HepG2 (cell line): ENCODE results near the gene TFAP2E. TPM values are rescaled to one million over a fixed set of nuclear protein-coding genes. Genes with fewer than 3 reads are reported as not detected.

ENCODE experiments used
- ASH2L ChIP-seq: fragments of 300-600, 200-600 bp; sonication (generic); IDR thresholded peaks from 2 replicates; pipeline ENCODE4 v1.7.0; 2017; ENCODE audit warnings: low read depth, mild to moderate bottlenecking, moderate library complexity, mixed read lengths, low read length; ENCODE audit not compliant: insufficient read length
- BHLHE40 ChIP-seq: IDR thresholded peaks from 2 replicates; pipeline ENCODE4 v1.6.1; 2011; ENCODE audit warnings: low read length, improper control_type of control experiment
- CHD2 ChIP-seq: IDR thresholded peaks from 2 replicates; pipeline ENCODE4 v1.6.1; 2011; ENCODE audit warnings: low read depth, low read length, improper control_type of control experiment
- DR1 ChIP-seq: sonication (generic); formaldehyde crosslinking; IDR thresholded peaks from 2 replicates; pipeline ENCODE4 v1.8.0; 2021; ENCODE audit warnings: mild to moderate bottlenecking, missing genetic modification reagents, inconsistent platforms
- FOSL1 ChIP-seq: sonication (generic); formaldehyde crosslinking; IDR thresholded peaks from 2 replicates; pipeline ENCODE4 v1.9.0; 2021; ENCODE audit warnings: missing genetic modification reagents, borderline replicate concordance
- GABPB1 ChIP-seq: IDR thresholded peaks from 2 replicates; pipeline ENCODE4 v1.6.1; 2016; ENCODE audit warnings: mild to moderate bottlenecking, missing genetic modification reagents, moderate library complexity, missing compliant biosample characterization
- HNRNPK ChIP-seq: fragments of 200-400 bp; formaldehyde crosslinking; IDR thresholded peaks from 2 replicates; pipeline ENCODE4 v1.6.1; 2018; ENCODE audit warnings: low read length, low read depth, moderate library complexity, mild to moderate bottlenecking; ENCODE audit not compliant: poor library complexity, severe bottlenecking
- HOXA7 ChIP-seq: sonication (generic); formaldehyde crosslinking; IDR thresholded peaks from 2 replicates; pipeline ENCODE4 v1.8.1; 2022; ENCODE audit warnings: mild to moderate bottlenecking, missing genetic modification reagents, moderate library complexity
- HOXD1 ChIP-seq: sonication (generic); formaldehyde crosslinking; IDR thresholded peaks from 2 replicates; pipeline ENCODE4 v1.5.0; 2020; ENCODE audit warnings: missing genetic modification reagents
- NCOA5 ChIP-seq: sonication (generic); formaldehyde crosslinking; IDR thresholded peaks from 2 replicates; pipeline ENCODE4 v1.4.0; 2020; ENCODE audit warnings: missing genetic modification reagents
- NFE2L2 ChIP-seq: fragments of 150-350 bp; IDR thresholded peaks from 2 replicates; pipeline ENCODE4 v1.6.1; 2014; ENCODE audit warnings: low read length
- POLR2AphosphoS2 ChIP-seq: IDR thresholded peaks from 2 replicates; pipeline ENCODE4 v1.6.1; 2011; ENCODE audit warnings: low read depth, low read length, improper control_type of control experiment
- RFX5 ChIP-seq: IDR thresholded peaks from 2 replicates; pipeline ENCODE4 v1.6.1; 2011; ENCODE audit warnings: low read depth, low read length, improper control_type of control experiment
- SATB2 ChIP-seq: sonication (generic); formaldehyde crosslinking; IDR thresholded peaks from 2 replicates; pipeline ENCODE4 v1.5.0; 2020; ENCODE audit warnings: missing genetic modification reagents
- U2AF2 ChIP-seq: fragments of 200-400 bp; formaldehyde crosslinking; IDR thresholded peaks from 2 replicates; pipeline ENCODE4 v1.6.1; 2017; ENCODE audit warnings: low read depth, mild to moderate bottlenecking, low read length
- ZNF337 ChIP-seq: sonication (generic); formaldehyde crosslinking; IDR thresholded peaks from 2 replicates; pipeline ENCODE4 v1.5.1; 2020; ENCODE audit warnings: missing genetic modification reagents, low read depth, mild to moderate bottlenecking, borderline replicate concordance
- ZNF468 ChIP-seq: sonication (generic); formaldehyde crosslinking; IDR thresholded peaks from 2 replicates; pipeline ENCODE4 v1.8.0; 2022; ENCODE audit warnings: mild to moderate bottlenecking, moderate library complexity, missing genetic modification reagents
- ZNF746 ChIP-seq: sonication (generic); formaldehyde crosslinking; IDR thresholded peaks from 2 replicates; pipeline ENCODE4 v1.8.0; 2022; ENCODE audit warnings: mild to moderate bottlenecking, missing genetic modification reagents
- polyA plus RNA-seq, 8 experiments: library from polyadenylated mRNA; depleted of rRNA in 3 of 8; stranded (reverse) in 7 of 8; unstranded in 1 of 8; fragments of >200 nt; fragmentation: Illumina TruSeq in 4 of 8; extraction: Trizol in 4 of 8; gene quantifications; 2 replicates each; pipeline versions ENCODE4 v1.2.1 to v1.2.3, GENCODE V29; 2011 to 2016; ENCODE audit warnings: low read depth in 4 of 8, missing spikeins in 1 of 8, mixed read lengths in 1 of 8; ENCODE audit not compliant: insufficient read depth in 1 of 8
- total RNA-seq, 5 experiments: library from RNA; depleted of rRNA; stranded (reverse); fragments of >200 nt; fragmentation: Illumina TruSeq; extraction: Trizol; gene quantifications; 2 replicates each; pipeline ENCODE4 v1.2.3, GENCODE V29; 2016; ENCODE audit warnings: low read depth in 1 of 5
- TF ChIP-seq, protein P1 (sequence below): sonication (generic); formaldehyde crosslinking; IDR thresholded peaks from 2 replicates; pipeline ENCODE4 v1.8.0; 2022; ENCODE audit warnings: mild to moderate bottlenecking, missing genetic modification reagents
- TF ChIP-seq, protein P2 (sequence below): sonication (generic); formaldehyde crosslinking; IDR thresholded peaks from 2 replicates; pipeline ENCODE4 v1.5.1; 2020; ENCODE audit warnings: mild to moderate bottlenecking, missing genetic modification reagents, moderate library complexity
- TF ChIP-seq, protein P3 (sequence below): sonication (generic); formaldehyde crosslinking; IDR thresholded peaks from 2 replicates; pipeline ENCODE4 v1.8.0; 2022; ENCODE audit warnings: missing genetic modification reagents, low read depth, mild to moderate bottlenecking, borderline replicate concordance
- TF ChIP-seq, protein P4 (sequence below): sonication (generic); formaldehyde crosslinking; IDR thresholded peaks from 2 replicates; pipeline ENCODE4 v1.4.0; 2020; ENCODE audit warnings: missing genetic modification reagents

The TFAP2E gene
- total and polyA plus RNA-seq, 2 of the 13 experiments (the other 11 are each of a cell fraction or from before 2014, with no cell fraction given), result 0.31 to 0.41 TPM

DNA sequence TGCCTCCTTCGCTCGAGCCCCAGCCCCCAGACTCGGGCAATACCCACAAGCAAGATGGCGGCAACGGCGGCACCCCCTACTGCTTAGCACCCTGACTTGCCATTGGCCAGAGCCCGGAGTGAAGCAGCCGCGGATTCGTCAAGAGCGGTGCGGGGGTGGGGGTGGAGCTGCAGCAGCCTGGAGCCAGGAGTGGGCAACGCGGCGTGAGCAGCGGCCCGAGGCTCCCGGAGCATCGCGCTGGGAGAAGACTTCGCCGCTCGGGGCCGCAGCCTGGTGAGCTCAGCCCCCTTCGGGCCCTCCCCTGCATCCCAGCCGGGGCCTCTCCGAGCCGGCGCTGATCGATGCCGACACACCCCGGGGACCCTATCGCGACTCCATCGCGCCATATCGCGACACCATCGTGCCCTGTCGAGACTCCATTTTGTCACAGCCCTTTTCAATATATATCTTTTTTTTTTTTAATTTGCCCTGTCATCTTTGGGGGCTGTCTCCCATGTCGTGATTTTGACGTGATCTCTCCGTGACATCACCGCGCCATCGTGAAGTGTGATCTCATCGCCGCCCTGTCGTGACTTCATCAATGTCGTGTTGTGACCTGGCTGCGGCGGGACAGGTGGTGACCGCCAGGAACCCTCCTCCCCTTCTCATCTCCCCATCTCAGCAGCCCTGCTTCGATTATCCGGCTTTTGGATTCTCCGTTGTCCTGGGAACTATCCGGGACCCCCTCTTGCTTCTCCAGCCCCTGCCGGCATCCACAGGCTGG lies 15.3 kb upstream of the TFAP2E start, which contains the start of gene NCDN (continued):
- TF ChIP-seq, protein P1, sequence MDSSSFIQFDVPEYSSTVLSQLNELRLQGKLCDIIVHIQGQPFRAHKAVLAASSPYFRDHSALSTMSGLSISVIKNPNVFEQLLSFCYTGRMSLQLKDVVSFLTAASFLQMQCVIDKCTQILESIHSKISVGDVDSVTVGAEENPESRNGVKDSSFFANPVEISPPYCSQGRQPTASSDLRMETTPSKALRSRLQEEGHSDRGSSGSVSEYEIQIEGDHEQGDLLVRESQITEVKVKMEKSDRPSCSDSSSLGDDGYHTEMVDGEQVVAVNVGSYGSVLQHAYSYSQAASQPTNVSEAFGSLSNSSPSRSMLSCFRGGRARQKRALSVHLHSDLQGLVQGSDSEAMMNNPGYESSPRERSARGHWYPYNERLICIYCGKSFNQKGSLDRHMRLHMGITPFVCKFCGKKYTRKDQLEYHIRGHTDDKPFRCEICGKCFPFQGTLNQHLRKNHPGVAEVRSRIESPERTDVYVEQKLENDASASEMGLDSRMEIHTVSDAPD, result no peak
- TF ChIP-seq GABPB1 (CRISPR knock-in tag), result peak; percentile 94
- TF ChIP-seq, protein P2, sequence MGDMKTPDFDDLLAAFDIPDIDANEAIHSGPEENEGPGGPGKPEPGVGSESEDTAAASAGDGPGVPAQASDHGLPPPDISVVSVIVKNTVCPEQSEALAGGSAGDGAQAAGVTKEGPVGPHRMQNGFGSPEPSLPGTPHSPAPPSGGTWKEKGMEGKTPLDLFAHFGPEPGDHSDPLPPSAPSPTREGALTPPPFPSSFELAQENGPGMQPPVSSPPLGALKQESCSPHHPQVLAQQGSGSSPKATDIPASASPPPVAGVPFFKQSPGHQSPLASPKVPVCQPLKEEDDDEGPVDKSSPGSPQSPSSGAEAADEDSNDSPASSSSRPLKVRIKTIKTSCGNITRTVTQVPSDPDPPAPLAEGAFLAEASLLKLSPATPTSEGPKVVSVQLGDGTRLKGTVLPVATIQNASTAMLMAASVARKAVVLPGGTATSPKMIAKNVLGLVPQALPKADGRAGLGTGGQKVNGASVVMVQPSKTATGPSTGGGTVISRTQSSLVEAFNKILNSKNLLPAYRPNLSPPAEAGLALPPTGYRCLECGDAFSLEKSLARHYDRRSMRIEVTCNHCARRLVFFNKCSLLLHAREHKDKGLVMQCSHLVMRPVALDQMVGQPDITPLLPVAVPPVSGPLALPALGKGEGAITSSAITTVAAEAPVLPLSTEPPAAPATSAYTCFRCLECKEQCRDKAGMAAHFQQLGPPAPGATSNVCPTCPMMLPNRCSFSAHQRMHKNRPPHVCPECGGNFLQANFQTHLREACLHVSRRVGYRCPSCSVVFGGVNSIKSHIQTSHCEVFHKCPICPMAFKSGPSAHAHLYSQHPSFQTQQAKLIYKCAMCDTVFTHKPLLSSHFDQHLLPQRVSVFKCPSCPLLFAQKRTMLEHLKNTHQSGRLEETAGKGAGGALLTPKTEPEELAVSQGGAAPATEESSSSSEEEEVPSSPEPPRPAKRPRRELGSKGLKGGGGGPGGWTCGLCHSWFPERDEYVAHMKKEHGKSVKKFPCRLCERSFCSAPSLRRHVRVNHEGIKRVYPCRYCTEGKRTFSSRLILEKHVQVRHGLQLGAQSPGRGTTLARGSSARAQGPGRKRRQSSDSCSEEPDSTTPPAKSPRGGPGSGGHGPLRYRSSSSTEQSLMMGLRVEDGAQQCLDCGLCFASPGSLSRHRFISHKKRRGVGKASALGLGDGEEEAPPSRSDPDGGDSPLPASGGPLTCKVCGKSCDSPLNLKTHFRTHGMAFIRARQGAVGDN (CRISPR knock-in tag), result peak; percentile 81
- peak; percentile 59; the same call in 1 of the 2 replicates for TF ChIP-seq DR1 (CRISPR knock-in tag)
- no peak for TF ChIP-seq HOXA7
- TF ChIP-seq BHLHE40, result no peak; the same call in 1 of the 2 replicates
- no peak; the same call in 1 of the 2 replicates for TF ChIP-seq U2AF2
- no peak for TF ChIP-seq SATB2
- TF ChIP-seq HNRNPK, result no peak
- TF ChIP-seq ZNF337 (CRISPR knock-in tag), result no peak
- TF ChIP-seq POLR2AphosphoS2, result no peak
- TF ChIP-seq ASH2L, result peak; percentile 93
- no peak for TF ChIP-seq FOSL1
- TF ChIP-seq CHD2, result peak; percentile 81
- 0 out of 2 replicates have a peak, but pooled peaks have one; percentile 63 for TF ChIP-seq ZNF468 (CRISPR knock-in tag)
- TF ChIP-seq HOXD1 (CRISPR knock-in tag), result peak; percentile 57
- TF ChIP-seq RFX5, result 0 out of 2 replicates have a peak, but pooled peaks have one; percentile 9
- TF ChIP-seq NFE2L2, result no peak
- no peak for TF ChIP-seq ZNF746 (CRISPR knock-in tag)
- TF ChIP-seq, protein P3, sequence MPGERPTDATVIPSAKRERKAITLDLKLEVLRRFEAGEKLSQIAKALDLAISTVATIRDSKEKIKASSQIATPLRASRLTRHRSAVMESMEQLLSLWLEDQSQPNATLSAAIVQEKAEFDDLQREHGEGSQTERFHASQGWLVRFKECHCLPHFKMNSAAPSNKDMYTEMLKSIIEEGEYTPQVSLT (CRISPR knock-in tag), result no peak
- TF ChIP-seq NCOA5 (CRISPR knock-in tag), result no peak
- TF ChIP-seq, protein P4, sequence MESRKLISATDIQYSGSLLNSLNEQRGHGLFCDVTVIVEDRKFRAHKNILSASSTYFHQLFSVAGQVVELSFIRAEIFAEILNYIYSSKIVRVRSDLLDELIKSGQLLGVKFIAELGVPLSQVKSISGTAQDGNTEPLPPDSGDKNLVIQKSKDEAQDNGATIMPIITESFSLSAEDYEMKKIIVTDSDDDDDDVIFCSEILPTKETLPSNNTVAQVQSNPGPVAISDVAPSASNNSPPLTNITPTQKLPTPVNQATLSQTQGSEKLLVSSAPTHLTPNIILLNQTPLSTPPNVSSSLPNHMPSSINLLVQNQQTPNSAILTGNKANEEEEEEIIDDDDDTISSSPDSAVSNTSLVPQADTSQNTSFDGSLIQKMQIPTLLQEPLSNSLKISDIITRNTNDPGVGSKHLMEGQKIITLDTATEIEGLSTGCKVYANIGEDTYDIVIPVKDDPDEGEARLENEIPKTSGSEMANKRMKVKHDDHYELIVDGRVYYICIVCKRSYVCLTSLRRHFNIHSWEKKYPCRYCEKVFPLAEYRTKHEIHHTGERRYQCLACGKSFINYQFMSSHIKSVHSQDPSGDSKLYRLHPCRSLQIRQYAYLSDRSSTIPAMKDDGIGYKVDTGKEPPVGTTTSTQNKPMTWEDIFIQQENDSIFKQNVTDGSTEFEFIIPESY (CRISPR knock-in tag), result no peak
